ENCODE data around the gene WDR4. TPM values are rescaled to one million over a fixed set of nuclear protein-coding genes. Genes with fewer than 3 reads are reported as not detected.

The WDR4 gene
- total RNA-seq, 1 experiment from 2014 or later: 35.3 TPM

DNA sequence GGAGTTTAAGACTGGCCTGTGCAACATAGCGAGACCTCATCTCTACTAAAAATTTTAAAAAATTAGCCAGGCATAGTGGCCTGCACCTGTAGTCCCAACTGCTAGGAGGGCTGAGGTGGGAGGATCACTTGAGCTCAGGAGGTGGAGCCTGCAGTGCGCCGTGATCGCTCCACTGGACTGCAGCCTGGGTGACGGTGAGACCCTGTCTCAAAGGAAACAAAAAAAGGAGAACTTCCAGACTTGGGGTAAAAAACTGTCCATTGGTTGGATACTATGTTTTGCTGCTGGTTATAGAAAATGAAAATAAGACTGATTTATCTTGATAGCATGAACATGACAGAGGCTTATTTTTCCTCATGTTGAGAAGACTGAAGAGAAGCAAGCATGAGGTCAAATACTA lies 79.4 kb downstream of the WDR4 start:
- no peaks in the 10 kb centered on the region for H4K20me1 ChIP-seq (ENCODE audit: low read length)
- intact Hi-C loops (cut with micrococcal nuclease): no loop called here
- ATAC-seq (no peak), DNase-seq (no peak)
- H3K27ac ChIP-seq (ENCODE audit: low read length): peak overlapping the region; percentile 54
- no peaks in the 10 kb centered on the region for H3K36me3 ChIP-seq (ENCODE audit: low read depth, low read length)
- no peaks in the 10 kb centered on the region for H3K9me2 ChIP-seq (replicated peaks; ENCODE audit: low read length)
- H3K4me3 ChIP-seq (ENCODE audit: low read length): no peak overlapping the region
- TF ChIP-seq CTCF (conservative IDR thresholded peaks at IDR 0.05; ENCODE audit: low read depth, low read length) (no peak), EZH2 (IDR thresholded peaks at IDR 0.05; ENCODE audit: low read length, unreplicated experiment) (no peak), EZH2phosphoT487 (IDR thresholded peaks at IDR 0.05; ENCODE audit: borderline replicate concordance, low read length) (no peak)
- H3F3A ChIP-seq (ENCODE audit: low read length, unreplicated experiment): no peaks in the 10 kb centered on the region
- no peaks in the 10 kb centered on the region for H3K27me3 ChIP-seq (ENCODE audit: low read length)
- peaks cover 9% of the 10 kb centered on the region for H3K4me1 ChIP-seq (ENCODE audit: insufficient read depth, low read length)
- no peaks in the 10 kb centered on the region for H3K9me3 ChIP-seq (ENCODE audit: low read length)
- no TSS peak for BruUV-seq (replicated peaks)
- H3K79me2 ChIP-seq (ENCODE audit: low read length): no peaks in the 10 kb centered on the region
- H3K4me2 ChIP-seq (ENCODE audit: low read length): 0 out of 2 replicates have a peak overlapping the region, but pooled peaks have one; percentile 21
- ChIA-PET CTCF (no interaction called here), POLR2A (ENCODE audit: unreplicated experiment) (no interaction called here)
- no peak overlapping the region for H3K9ac ChIP-seq (ENCODE audit: low read length)
- H2AFZ ChIP-seq (ENCODE audit: low read length): no peak overlapping the region

DNA sequence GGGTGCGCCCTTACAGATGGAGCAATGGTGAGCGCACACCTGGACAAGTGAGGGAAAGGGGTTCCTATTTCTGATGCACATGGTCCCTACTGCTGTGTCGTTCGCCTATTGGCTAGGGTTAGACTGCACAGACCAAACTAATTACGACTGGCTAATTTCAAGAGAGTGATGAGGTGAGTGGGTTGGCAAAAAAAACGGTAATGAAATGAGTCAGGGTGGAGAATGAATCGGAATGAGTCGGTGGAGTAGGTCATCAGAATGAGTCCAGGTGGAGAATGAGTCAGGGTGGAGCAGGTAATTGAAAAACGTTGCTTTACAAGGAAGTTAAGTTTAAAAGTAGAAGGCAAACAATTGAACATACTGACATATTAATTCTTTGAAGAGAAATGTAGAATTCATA lies 79.8 kb downstream of the WDR4 start:
- Histone ChIP-seq H3K27ac (ENCODE audit: low read length) (peak overlapping the region; percentile 54), H3K79me2 (ENCODE audit: low read length) (no peaks in the 10 kb centered on the region), H4K20me1 (ENCODE audit: low read length) (no peaks in the 10 kb centered on the region), H3K4me2 (ENCODE audit: low read length) (0 out of 2 replicates have a peak overlapping the region, but pooled peaks have one; percentile 21), H3K9me3 (ENCODE audit: low read length) (no peaks in the 10 kb centered on the region), H3K9ac (ENCODE audit: low read length) (no peak overlapping the region), H3K4me3 (ENCODE audit: low read length) (no peak overlapping the region), H3K27me3 (ENCODE audit: low read length) (no peaks in the 10 kb centered on the region), H3K36me3 (ENCODE audit: low read depth, low read length) (no peaks in the 10 kb centered on the region), H2AFZ (ENCODE audit: low read length) (no peak overlapping the region), H3K9me2 (replicated peaks; ENCODE audit: low read length) (no peaks in the 10 kb centered on the region), H3K4me1 (ENCODE audit: insufficient read depth, low read length) (peaks cover 9% of the 10 kb centered on the region), H3F3A (ENCODE audit: low read length, unreplicated experiment) (no peaks in the 10 kb centered on the region)
- ATAC-seq (peak; percentile 35; the same call in 1 of the 2 replicates), DNase-seq (peak; percentile 71)
- POLR2A ChIA-PET (ENCODE audit: unreplicated experiment): no interaction called here
- no peak for TF ChIP-seq EZH2phosphoT487 (IDR thresholded peaks at IDR 0.05; ENCODE audit: borderline replicate concordance, low read length)
- TF ChIP-seq EZH2 (IDR thresholded peaks at IDR 0.05; ENCODE audit: low read length, unreplicated experiment): no peak
- TF ChIP-seq CTCF (conservative IDR thresholded peaks at IDR 0.05; ENCODE audit: low read depth, low read length): no peak
- intact Hi-C loops (cut with micrococcal nuclease): no loop called here
- CTCF ChIA-PET: no interaction called here
- BruUV-seq (replicated peaks): no TSS peak

Other genes starting within 250 kb of the WDR4 start
- 0.33 and 1.3 TPM in 2 replicates for gene PDE9A, start 225.9 kb downstream of the WDR4 start, total RNA-seq (2014; rRNA removed)
- gene NDUFV3, start 13.8 kb upstream of the WDR4 start, total RNA-seq (2014; rRNA removed): 61.6 and 65.8 TPM in 2 replicates
- gene ERVH48-1, start 46.1 kb upstream of the WDR4 start, total RNA-seq (2014; rRNA removed): not detected in 2 replicates
- 14.9 and 19.7 TPM in 2 replicates for gene PKNOX1, start 95.0 kb upstream of the WDR4 start, total RNA-seq (2014; rRNA removed)
- gene CBS, start 196.3 kb upstream of the WDR4 start, total RNA-seq (2014; rRNA removed): 8.9 and 9.6 TPM in 2 replicates
- 43.4 and 49.3 TPM in 2 replicates for gene U2AF1, start 228.0 kb upstream of the WDR4 start, total RNA-seq (2014; rRNA removed)

Measured in PC-3 (cell line).